Liver (tissue), 9 donors: Measurements from ENCODE around the gene TJAP1. TPM values are rescaled to one million over a fixed set of nuclear protein-coding genes. Genes with fewer than 3 reads are reported as not detected.

Experiments used
- DNase-seq: peaks from one replicate; pipeline ENCODE4 v3.0.0-alpha.2; 2017; ENCODE audit warnings: low spot score
- H3K27ac ChIP-seq, 2 donors: one replicate each; pipeline ENCODE4 v1.7.0; 2013; ENCODE audit warnings: inconsistent platforms in 2 of 2, low read length in 2 of 2, control low read depth in 1 of 2, low read depth in 1 of 2, mild to moderate bottlenecking in 1 of 2
- H3K27me3 ChIP-seq, 4 donors: one replicate each; pipeline versions ENCODE4 v1.6.1 to v1.7.0; 2013; ENCODE audit warnings: low read length in 3 of 4, inconsistent platforms in 1 of 4, mild to moderate bottlenecking in 1 of 4, moderate library complexity in 1 of 4; ENCODE audit not compliant: control insufficient read depth in 4 of 4, insufficient read depth in 4 of 4
- H3K36me3 ChIP-seq, 4 donors: one replicate each; pipeline versions ENCODE4 v1.6.1 to v1.7.0; 2013; ENCODE audit warnings: low read length in 3 of 4, mild to moderate bottlenecking in 3 of 4, low read depth in 1 of 4, moderate library complexity in 1 of 4; ENCODE audit not compliant: control insufficient read depth in 4 of 4, insufficient read depth in 3 of 4
- H3K4me1 ChIP-seq, 4 donors: one replicate each; pipeline versions ENCODE4 v1.6.1 to v1.7.0; 2013; ENCODE audit warnings: low read length in 3 of 4, mild to moderate bottlenecking in 3 of 4, moderate library complexity in 1 of 4; ENCODE audit not compliant: control insufficient read depth in 4 of 4, insufficient read depth in 4 of 4
- H3K4me3 ChIP-seq, 3 donors: one replicate each; pipeline versions ENCODE4 v1.6.1 to v1.7.0; 2013; ENCODE audit warnings: low read length in 3 of 3, control low read depth in 1 of 3, low read depth in 1 of 3, mild to moderate bottlenecking in 1 of 3
- H3K9ac ChIP-seq, 2 donors: one replicate each; pipeline ENCODE4 v1.7.0; 2013; ENCODE audit warnings: low read length in 2 of 2, mild to moderate bottlenecking in 2 of 2, moderate library complexity in 2 of 2, control low read depth in 1 of 2, low read depth in 1 of 2
- H3K9me3 ChIP-seq, 4 donors: one replicate each; pipeline versions ENCODE4 v1.6.1 to v1.7.0; 2013; ENCODE audit warnings: low read length in 3 of 4; ENCODE audit not compliant: control insufficient read depth in 4 of 4
- ATF3 ChIP-seq: IDR thresholded peaks from 2 replicates; pipeline ENCODE4 v1.6.1; 2016; ENCODE audit warnings: antibody characterized with exemption
- CTCF ChIP-seq: fragments of 150-350 bp; IDR thresholded peaks from 2 replicates; pipeline ENCODE4 v1.5.1; 2017; ENCODE audit warnings: improper control_type of control experiment, low read depth, low read length; ENCODE audit not compliant: missing input control
- EGR1 ChIP-seq, 2 donors: IDR thresholded peaks; 2 replicates each; pipeline ENCODE4 v1.6.1; 2016 to 2018; ENCODE audit warnings: antibody characterized with exemption in 2 of 2, low read depth in 2 of 2
- FOXA1 ChIP-seq: IDR thresholded peaks from 2 replicates; pipeline ENCODE4 v1.6.1; 2016; ENCODE audit warnings: antibody characterized with exemption
- FOXA2 ChIP-seq: IDR thresholded peaks from 2 replicates; pipeline ENCODE4 v1.6.1; 2016; ENCODE audit warnings: antibody characterized with exemption
- GABPA ChIP-seq, 2 donors: IDR thresholded peaks in 1 of 2; conservative IDR thresholded peaks in 1 of 2; 2 replicates each; pipeline ENCODE4 v1.6.1; 2016; ENCODE audit warnings: antibody characterized with exemption in 2 of 2, mild to moderate bottlenecking in 1 of 2, moderate library complexity in 1 of 2
- HNF4A ChIP-seq, 2 donors: conservative IDR thresholded peaks; 2 replicates each; pipeline ENCODE4 v1.6.1; 2016; ENCODE audit warnings: antibody characterized with exemption in 2 of 2, mild to moderate bottlenecking in 2 of 2
- HNF4G ChIP-seq: IDR thresholded peaks from 2 replicates; pipeline ENCODE4 v1.6.1; 2016; ENCODE audit warnings: antibody characterized with exemption
- JUND ChIP-seq, 2 donors: IDR thresholded peaks; 2 replicates each; pipeline ENCODE4 v1.6.1; 2016; ENCODE audit warnings: antibody characterized with exemption in 2 of 2
- MAX ChIP-seq: IDR thresholded peaks from 2 replicates; pipeline ENCODE4 v1.6.1; 2016; ENCODE audit warnings: antibody characterized with exemption
- NR2F2 ChIP-seq: IDR thresholded peaks from 2 replicates; pipeline ENCODE4 v1.6.1; 2016; ENCODE audit warnings: antibody characterized with exemption
- RAD21 ChIP-seq, 2 donors: IDR thresholded peaks; 2 replicates each; pipeline ENCODE4 v1.6.1; 2016; ENCODE audit warnings: antibody characterized with exemption in 2 of 2, mild to moderate bottlenecking in 2 of 2
- REST ChIP-seq: IDR thresholded peaks from 2 replicates; pipeline ENCODE4 v1.6.1; 2016; ENCODE audit warnings: antibody characterized with exemption, mild to moderate bottlenecking
- RXRA ChIP-seq, 2 donors: IDR thresholded peaks; 2 replicates each; pipeline ENCODE4 v1.6.1; 2017 to 2018; ENCODE audit warnings: antibody characterized with exemption in 2 of 2, mild to moderate bottlenecking in 1 of 2
- SP1 ChIP-seq: IDR thresholded peaks from 2 replicates; pipeline ENCODE4 v1.6.1; 2018; ENCODE audit warnings: antibody characterized with exemption, mild to moderate bottlenecking
- TAF1 ChIP-seq: conservative IDR thresholded peaks from 2 replicates; pipeline ENCODE4 v1.6.1; 2016; ENCODE audit warnings: antibody characterized with exemption, mild to moderate bottlenecking
- YY1 ChIP-seq: IDR thresholded peaks from 2 replicates; pipeline ENCODE4 v1.6.1; 2016; ENCODE audit warnings: antibody characterized with exemption, mild to moderate bottlenecking
- ZBTB33 ChIP-seq: IDR thresholded peaks from 2 replicates; pipeline ENCODE4 v1.6.1; 2016; ENCODE audit warnings: antibody characterized with exemption
- WGBS: extraction: QIAGEN DNeasy Blood & Tissue Kit; methylation state at CpG from one replicate; pipeline ENCODE4 v1.1.7; 2013; 5-methylcytosine and 5-hydroxymethylcytosine counted together
- polyA plus RNA-seq, 2 donors: library from polyadenylated mRNA; stranded (reverse) in 1 of 2; unstranded in 1 of 2; fragments of 200-250 nt in 1 of 2; fragments of >200 nt in 1 of 2; fragmentation: Nextera tagmentation in 1 of 2; extraction: Ambion mirVana in 1 of 2; gene quantifications; one replicate each; pipeline versions ENCODE4 v1.2.1 to v1.2.3, GENCODE V29; 2013 to 2015
- total RNA-seq, 2 donors: library from RNA; depleted of rRNA; stranded (reverse); fragments of >200 nt; gene quantifications; one replicate each; pipeline ENCODE4 v1.2.3, GENCODE V29; 2014
- donor health status: healthy.
- donor health status: healthy.
- donor health status: healthy.
- donor health status: healthy.
- donor health status: healthy.

TJAP1 gene
- total and polyA plus RNA-seq, 4 donors: 6.9 to 10.3 (median 7.8) TPM

GRCh38 chr6:43510827-43511163, 33.4 kb downstream of the TJAP1 start:
- 78% methylated on average over 10 of the region's 10 CpGs for WGBS
- DNase-seq: no peak
- peaks cover 0 to 3% (median 0%) of the 10 kb centered on the region in 4 donors for H3K27me3 ChIP-seq
- TF ChIP-seq YY1: peak; percentile 3
- no peak for TF ChIP-seq FOXA1
- H3K36me3 ChIP-seq: peaks cover 2 to 27% (median 17%) of the 10 kb centered on the region in 4 donors
- peak overlapping the region in 1 of 3 donors; percentile 71 for H3K4me3 ChIP-seq
- no peaks in the 10 kb centered on the region for H3K9me3 ChIP-seq
- no peak overlapping the region for H3K27ac ChIP-seq
- no peak overlapping the region for H3K9ac ChIP-seq
- peaks cover 6 to 19% (median 13%) of the 10 kb centered on the region in 4 donors for H3K4me1 ChIP-seq

- TF ChIP-seq REST: no peak
- no peak for TF ChIP-seq FOXA1
- no peak for TF ChIP-seq SP1
- TF ChIP-seq EGR1 (IDR thresholded peaks at IDR 0.05; ENCODE audit: low read depth in 2 of 2): no peak
- no peak for TF ChIP-seq RAD21 (IDR thresholded peaks at IDR 0.05)
- no peak for TF ChIP-seq TAF1
- TF ChIP-seq ZBTB33: no peak
- no peak for TF ChIP-seq GABPA (IDR thresholded peaks at IDR 0.05 in 1 of 2, conservative IDR thresholded peaks at IDR 0.05 in 1 of 2)
- no peak for TF ChIP-seq NR2F2
- TF ChIP-seq HNF4A (conservative IDR thresholded peaks at IDR 0.05): no peak
- TF ChIP-seq YY1: no peak
- no peak for TF ChIP-seq ATF3
- no peak for TF ChIP-seq FOXA2
- TF ChIP-seq CTCF: no peak
- no peak for TF ChIP-seq RXRA (IDR thresholded peaks at IDR 0.05)
- no peak for TF ChIP-seq JUND (IDR thresholded peaks at IDR 0.05)
- TF ChIP-seq MAX: no peak
- TF ChIP-seq HNF4G: no peak
- 92% methylated on average over 11 of the region's 11 CpGs for WGBS
- Histone ChIP-seq H3K9ac (no peak overlapping the region), H3K9me3 (no peaks in the 10 kb centered on the region), H3K27ac (no peak overlapping the region), H3K4me1 (peaks cover 8 to 24% (median 18%) of the 10 kb centered on the region in 4 donors), H3K36me3 (peaks cover 2 to 26% (median 17%) of the 10 kb centered on the region in 4 donors), H3K27me3 (peaks cover 0 to 3% (median 0%) of the 10 kb centered on the region in 4 donors), H3K4me3 (no peak overlapping the region)
- no peak for DNase-seq
Observed at GRCh38 chr6:43511824-43512415, 34.5 kb downstream of the TJAP1 start.
